Right lobe of liver (tissue), 4 donors: ENCODE data around the gene FAM43A.

Experiments used
- CTCF ChIP-seq, 4 donors: fragments of 200-600 bp in 3 of 4; fragments of 450-650 bp in 1 of 4; IDR thresholded peaks; one replicate each; pipeline versions ENCODE4 v1.5.1 to v1.8.0; 2016 to 2022; ENCODE audit warnings: antibody characterized with exemption in 4 of 4, mild to moderate bottlenecking in 2 of 4
- POLR2A ChIP-seq: fragments of 450-650 bp; IDR thresholded peaks from one replicate; pipeline ENCODE4 v1.6.1; 2017; ENCODE audit warnings: antibody characterized with exemption, mild to moderate bottlenecking
- donor health status: DM: no; HTN: no; CAD: no.
- donor health status: DM: no; HTN: no; CAD: no.
- donor health status: DM: no; HTN: yes; CAD: no.

DNA sequence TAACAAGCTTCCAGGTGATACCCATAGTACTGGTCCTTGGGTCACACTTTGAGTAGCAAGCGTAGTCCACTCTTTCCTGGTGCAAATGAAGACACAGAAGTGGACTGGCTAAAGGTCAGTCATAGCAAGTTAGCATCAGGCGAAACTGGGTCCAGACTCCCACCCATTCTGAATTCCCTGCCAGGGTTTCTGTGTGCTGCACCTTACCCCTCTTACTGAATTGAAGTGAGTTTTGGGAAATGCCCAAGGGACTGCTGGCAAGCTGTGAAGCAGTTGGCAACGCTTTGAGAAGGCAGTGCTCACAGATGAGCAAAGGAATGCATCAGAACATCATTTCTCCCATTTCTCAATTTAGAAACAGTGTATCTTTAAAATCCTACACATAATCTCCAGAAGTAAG is 11.9 kb upstream of the FAM43A start:
- TF ChIP-seq CTCF (IDR thresholded peaks at IDR 0.05) (no peak), POLR2A (no peak)
